GM21825 (cell line): ENCODE measurements around the gene VN1R5.

ENCODE experiments used
- ATAC-seq: cut with Tn5 transposase; IDR thresholded peaks from one replicate; pipeline ENCODE4 v1.9.1; 2021; ENCODE audit warnings: mild to moderate bottlenecking, moderate library complexity; ENCODE audit not compliant: unreplicated experiment

VN1R5 gene

DNA sequence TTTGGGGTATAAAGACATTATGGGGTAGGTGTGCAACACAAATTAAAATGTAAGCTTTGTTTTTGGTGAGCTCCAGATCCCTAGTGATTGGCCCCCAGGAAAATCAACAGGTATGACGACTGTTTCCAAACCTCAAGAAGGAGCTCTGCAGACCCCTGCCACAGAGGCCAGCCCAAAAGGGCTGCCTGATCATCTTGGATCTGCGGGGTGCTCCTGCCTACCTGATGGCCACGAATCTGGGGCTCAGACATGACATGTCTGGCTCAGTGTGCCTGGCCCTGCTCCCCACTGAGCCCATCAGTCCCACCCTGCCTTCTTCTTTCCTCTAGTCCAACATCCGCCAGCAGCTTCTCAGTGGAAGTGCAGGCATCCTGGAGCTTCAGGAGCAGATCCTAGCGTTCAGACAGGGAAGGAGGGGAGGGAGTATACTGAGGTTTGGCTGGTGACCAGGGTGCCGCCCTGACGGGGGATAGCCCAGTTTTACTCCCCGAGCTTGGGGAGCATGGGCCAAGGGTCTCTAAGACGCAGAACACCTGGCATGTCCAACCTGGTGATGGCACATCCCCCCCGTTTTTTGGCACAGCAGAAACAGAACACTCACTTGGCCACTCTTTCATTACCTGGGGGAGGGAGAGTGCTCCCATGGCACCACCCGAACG lies 44.0 kb downstream of the VN1R5 start:
- no peak for ATAC-seq

DNA sequence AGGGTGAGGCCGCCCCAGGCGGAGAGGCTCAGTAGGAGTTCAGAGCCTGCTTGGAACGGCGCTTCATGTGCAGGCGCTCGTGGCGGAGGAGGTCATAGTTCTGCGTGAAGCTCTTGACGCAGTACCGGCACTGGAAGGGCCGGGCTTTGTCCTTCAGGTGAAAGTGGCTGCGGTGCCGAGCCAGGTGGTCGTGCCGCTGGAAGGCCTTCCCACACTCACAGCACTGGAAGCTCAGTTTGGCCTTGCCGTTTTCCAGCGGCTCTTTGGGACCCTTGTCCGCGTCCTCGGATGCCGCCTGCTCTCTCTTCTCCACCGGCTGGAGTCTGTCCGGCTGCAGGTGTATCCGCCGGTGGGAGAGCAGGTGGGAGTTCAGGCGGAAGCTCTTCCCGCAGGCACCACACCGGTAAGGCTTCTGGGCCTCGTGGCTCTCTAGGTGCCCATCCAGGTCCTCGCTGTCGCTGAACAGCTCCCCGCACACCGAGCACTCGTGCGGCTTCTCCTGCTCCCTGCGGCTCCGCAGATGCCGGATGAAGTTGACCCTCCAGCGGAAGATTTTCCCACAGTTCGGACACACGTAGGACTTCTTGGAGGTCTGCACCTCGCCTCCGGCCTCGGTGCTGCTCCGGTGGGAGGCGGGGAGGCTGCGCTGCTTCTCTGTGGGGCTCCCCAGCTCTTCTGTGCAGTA lies 44.8 kb downstream of the VN1R5 start:
- ATAC-seq = no peak

DNA sequence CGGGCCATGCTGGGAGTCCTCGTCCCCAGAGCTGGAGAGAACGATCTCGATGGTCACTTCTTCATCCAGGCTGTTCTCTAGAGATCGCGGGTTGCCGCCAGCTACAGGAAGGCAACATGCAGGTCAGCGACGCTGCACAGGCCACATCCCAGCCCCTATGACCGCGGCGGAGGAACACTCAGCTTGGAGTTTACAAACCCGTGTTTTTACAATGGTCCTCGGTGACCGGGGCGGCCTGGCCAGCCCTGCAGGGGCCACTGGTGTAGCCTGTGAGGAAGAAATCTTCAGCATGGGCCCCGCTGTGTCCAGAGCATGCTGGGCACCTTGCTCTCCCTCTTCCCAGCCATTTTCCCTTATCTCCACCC lies 45.3 kb downstream of the VN1R5 start:
- ATAC-seq = no peak

DNA sequence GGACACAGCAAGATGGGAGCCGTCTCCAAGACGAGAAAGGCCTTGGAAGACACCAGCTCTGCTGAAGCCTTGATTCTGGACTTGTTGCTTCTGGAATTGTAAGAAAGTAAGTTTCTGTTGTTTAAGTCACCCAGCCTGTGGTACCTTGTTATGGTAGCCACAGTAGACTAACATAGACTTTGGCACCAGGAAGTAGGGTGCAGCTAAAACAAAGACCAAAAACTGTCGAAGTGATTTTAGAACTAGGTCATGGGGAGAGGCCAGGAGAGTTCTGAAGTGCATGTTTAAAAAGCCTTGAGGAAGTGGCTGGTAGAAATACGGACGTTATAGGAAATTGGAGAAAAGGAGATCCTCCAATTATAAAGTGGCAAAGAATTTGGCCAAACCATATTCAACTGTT lies 47.3 kb downstream of the VN1R5 start:
- no peak for ATAC-seq

DNA sequence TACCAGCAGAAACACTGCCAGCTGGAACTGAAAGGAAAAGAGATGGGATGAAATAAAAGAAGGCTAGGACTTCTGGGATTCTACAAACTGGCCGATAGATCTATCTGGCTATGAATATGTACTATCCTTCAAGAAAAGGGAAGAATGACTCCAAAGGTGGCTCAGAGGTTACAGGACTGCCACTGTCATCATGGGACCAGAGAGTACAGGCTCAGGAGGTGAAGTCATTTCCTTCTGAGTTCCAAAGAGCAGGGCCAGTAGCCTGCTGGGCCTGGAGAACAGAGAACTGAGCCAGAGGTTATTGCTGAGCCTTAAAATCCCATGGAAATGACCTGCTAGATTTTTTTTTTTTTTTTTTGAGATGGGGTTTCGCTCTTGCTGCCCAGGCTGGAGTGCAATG lies 48.2 kb downstream of the VN1R5 start:
- ATAC-seq = no peak
